DMS153 (cell line): Measurements from ENCODE around the gene MRNIP.

ENCODE experiments used
- DNase-seq: peaks from one replicate; lab custom pipeline; 2025; lab: John Stamatoyannopoulos, UW

MRNIP gene

GRCh38 chr5:179821298-179822058 is 37.1 kb downstream of the MRNIP start:
- DNase-seq: peak; percentile 57

DNA sequence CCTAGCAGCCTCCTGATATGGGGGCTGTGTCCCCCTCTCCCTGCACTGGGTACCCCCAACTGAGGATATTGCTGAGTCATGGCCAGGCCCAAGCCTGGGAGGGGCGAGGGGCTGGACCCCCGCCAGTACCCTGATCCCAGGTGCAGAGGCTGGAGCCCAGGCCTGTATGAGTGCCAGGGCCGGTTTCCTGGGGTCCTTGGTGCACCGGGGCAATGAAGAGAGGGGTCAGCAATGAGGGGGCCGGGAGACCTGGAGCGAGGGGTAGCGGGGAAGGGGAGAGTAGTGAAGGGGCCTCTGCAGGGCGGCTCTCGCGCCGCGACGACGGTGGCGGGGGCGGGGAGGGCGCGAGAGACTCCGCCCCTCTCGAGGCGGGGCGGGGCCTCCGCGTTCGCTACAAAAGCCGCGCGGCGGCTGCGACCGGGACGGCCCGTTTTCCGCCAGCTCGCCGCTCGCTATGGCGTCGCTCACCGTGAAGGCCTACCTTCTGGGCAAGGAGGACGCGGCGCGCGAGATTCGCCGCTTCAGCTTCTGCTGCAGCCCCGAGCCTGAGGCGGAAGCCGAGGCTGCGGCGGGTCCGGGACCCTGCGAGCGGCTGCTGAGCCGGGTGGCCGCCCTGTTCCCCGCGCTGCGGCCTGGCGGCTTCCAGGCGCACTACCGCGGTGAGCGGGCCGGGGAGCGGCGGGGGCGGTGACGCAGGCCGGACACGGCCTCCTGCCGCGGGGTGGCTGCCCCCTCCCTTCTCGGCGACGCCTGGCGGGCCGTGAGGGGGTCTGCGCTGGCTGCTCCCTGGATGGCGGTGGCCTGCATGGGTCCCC is 37.9 kb downstream of the MRNIP start, which contains the start of gene SQSTM1:
Gene SQSTM1, plus strand, starts transcription at position 423 of the 815 bp plus-strand sequence. Its CDS starts 32 bp downstream, at position 455.
- no peak for DNase-seq

GRCh38 chr5:179820127-179820482 is 38.5 kb downstream of the MRNIP start:
- DNase-seq: no peak

DNA sequence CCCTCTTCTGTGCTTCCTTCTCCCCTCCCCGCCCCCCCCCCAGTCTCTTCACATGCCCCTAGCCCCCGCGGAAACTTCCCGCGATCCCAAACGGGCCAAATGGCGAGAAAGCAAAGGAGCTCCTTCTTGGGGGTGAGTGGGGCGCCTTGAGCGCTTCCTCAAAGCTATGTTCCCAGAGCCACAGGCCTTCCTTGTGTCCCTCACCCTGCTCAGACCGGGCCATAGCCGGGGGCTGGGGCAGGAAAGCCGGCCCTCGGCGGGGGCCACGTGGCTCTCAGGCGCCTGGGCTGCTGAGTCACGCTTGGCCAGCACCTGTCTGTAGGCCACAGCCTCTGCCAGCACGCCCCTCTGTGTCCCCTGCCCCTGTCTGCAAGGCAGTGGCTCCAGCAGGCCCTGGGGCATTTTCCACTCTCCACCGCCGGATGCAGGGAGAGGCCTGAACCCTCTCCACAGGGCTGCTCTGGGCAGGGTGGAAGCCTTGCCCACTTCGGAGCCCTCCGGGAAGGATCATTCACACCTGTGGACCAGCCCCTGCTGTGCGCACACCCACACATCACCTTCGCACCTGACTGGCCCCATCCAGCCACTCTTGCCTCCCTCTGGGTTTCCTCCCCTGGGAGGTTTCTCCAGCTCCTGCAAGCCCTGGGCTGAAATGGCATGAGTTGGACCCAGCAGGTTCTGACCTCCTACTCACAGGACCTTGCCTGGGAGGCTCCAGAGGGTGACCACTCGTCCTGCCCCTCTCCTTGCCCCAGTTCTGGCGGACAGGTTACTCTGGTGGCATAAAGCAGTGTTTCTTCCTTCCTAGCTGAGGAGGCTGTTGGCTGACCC is 39.1 kb downstream of the MRNIP start:
- DNase-seq: peak; percentile 54

DNA sequence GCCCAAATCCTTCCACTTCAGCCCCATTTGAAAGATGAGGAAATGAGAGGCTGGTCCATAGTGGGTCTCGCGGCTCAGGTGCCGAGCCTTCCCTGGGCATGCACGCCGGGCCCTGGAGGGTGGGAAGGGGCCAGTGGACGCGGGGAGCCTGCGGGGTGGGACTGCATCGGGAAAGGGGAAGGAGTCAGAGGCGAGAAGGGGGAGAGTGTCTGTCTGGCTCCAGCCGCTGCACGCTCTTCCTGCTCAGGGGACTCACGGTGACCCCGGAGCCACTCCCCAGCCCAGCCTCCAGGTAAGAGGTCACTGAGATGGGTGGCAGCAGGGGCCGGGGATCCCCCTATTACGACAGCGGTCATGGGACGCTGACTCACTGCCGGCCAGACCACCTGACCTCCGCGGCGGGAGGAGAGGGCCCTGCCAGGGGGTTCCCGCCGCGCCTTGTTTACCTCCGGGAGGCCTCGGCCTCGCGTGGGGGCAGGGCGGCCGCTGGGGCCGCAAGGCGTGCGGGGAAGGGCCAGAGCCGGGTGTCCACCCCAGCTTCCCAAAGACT is 39.8 kb downstream of the MRNIP start:
- DNase-seq: peak; percentile 57

- no peak for DNase-seq
Observed at GRCh38 chr5:179817890-179818745, 40.5 kb downstream of the MRNIP start.

- DNase-seq: no peak
Observed at GRCh38 chr5:179817470-179817840, 41.2 kb downstream of the MRNIP start.

- no peak for DNase-seq
Observed at GRCh38 chr5:179816796-179817469, 41.7 kb downstream of the MRNIP start.

GRCh38 chr5:179816401-179816795 is 42.2 kb downstream of the MRNIP start:
- no peak for DNase-seq

DNA sequence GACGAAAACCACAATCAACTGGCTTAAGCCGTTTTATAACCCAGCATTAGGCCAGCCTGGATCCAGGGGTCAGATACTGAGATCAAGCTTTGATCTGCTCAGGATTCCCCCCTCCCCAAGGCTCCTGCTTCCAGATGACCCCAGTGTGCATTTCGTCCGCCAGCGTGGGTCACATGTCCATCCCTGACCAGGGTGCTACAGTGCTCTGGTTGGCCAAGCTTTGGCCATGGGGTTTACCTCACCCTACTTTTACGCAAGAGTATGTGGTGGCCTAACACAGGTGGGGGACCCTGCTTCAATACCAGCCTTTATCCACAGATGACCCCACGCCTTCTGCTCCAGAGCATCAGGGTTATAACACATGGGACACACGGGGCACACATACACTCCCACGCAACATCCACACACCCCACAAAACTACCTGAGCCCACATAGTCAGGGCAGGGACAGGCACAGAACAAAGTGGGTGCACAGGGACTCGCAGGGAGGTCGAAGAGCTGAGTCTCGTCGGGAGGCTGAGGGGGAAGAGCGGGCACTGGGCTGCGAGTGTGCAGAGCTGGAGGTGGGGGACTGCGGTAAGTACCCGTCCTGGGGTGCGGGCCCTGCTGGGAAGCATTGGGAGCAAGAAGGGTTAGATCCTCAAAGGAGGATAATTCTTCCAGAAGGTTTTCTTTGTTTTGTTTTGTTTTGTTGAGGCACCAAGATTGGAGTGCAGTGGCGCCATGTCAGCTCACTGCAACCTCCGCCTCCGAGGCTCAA is 42.9 kb downstream of the MRNIP start:
- DNase-seq: no peak

- no peak for DNase-seq
Observed at GRCh38 chr5:179814090-179814489, 44.5 kb downstream of the MRNIP start.

- no peak for DNase-seq
Observed at GRCh38 chr5:179812997-179813607, 45.5 kb downstream of the MRNIP start.

GRCh38 chr5:179812135-179812825 is 46.3 kb downstream of the MRNIP start:
- no peak for DNase-seq

DNA sequence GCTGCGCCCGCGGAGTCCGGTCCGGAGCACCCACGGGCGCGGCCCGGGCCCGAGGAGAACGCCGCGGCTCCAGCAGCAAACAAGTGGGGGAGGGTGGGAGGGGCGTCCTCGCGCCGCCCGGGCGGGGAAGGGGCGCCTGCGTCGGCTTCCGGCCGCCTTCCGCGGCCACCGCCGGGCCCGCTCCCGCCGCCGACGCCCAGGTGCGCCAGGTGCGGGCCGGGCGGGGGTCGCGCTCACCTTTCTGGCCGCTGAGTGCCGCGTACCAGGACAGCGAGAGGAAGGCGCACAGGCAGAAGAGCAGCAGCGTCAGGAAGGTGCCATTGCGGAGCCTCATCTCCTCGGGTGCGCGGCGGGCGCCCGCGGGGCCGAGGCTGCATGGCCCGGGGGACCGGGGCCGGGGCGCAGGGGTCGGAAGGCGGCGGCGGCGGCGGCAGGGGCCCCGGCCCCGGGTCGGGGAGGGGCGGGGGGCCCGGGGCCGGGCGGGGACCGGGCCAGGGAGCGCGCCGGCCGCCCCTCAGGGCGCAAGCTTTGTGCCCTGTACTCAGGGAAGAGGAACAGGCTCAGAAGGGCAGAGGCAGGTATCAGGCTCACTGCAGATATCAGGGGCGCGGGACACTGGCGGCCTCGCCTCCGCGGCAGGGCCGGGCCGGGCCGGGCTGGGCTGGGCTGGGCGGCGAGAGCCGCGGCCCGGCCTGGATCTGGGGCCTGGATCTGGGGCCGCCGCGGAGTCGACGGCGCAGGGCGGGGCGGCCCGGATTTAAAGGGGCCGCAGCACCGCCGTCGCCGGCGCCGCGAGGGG is 52.2 kb downstream of the MRNIP start, which contains the start of gene MGAT4B:
Gene MGAT4B, minus strand, starts transcription at position 617 of the 799 bp plus-strand sequence. Its CDS starts 283 bp downstream, at position 334.
- DNase-seq: no peak

DNA sequence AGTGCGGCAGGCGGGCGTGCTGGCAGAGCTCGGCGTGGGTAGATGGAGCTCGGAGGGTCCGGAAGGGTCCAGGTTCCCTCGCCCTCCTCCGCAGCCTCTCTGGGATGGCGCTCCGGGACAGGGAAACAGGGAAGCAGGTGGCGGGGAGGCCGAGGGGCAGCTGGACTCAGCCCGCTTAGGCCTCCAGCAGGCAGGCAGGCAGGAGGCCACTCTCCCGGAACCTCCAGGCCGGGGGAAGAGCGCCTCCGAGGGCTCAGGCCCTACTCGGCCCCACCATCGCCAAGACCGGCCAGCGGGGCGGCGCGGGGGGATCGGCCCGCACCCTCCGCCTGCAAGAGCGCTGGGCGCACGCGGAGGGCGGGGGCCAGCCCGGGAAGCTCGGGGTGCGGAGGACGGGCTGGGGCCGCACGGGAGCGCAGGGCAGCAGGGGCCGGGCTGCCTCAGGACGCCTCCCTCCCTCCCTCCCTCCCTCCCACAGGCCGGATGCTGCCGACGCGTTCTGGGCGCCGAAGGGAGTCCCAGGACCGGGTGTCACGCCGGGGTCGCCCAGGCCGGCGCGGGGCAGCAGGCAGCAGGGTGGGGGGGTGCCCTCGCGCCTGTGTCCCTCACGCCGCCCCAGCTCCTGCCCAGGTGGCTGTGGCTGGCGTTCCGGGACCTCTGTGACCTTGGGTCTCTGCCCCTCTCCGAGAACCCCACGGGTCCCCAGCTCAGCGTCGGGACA is 52.9 kb downstream of the MRNIP start:
- no peak for DNase-seq

DNA sequence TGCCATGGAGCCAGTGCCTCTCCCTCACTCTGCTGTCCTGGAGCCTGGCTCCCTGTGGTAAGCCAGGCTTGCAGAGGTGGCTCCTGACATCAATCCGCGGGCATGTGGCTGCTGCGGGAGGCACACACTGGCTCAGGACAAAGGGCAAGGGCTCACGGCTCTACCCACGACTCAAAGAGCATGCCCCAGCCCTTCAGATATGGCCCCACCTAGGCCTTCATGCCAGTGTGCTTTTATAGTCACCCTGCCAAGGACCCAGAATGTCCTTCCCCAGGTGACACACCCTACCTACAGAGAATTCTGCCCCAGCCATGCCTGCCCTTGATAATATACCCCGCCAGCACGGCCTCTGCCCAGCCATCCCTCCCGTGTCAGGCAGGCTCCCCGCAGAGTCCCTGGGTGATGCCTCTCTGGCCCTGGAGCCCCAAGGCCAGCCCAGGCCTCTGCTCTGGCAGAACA is 53.5 kb downstream of the MRNIP start:
- no peak for DNase-seq

GRCh38 chr5:179804555-179804947 is 54.1 kb downstream of the MRNIP start:
- DNase-seq: no peak
